Ureter (tissue), 1 donor: Measurements from ENCODE around the gene ERP44. TPM values are rescaled to one million over a fixed set of nuclear protein-coding genes. Genes with fewer than 3 reads are reported as not detected.

Experiments used
- DNase-seq: peaks from one replicate; pipeline ENCODE4 v3.0.0-alpha.2; 2020; ENCODE audit warnings: low spot score
- total RNA-seq: library from RNA; stranded (reverse); gene quantifications from one replicate; pipeline ENCODE4 v1.2.4, GENCODE V29; 2023
- donor health status: DM: yes; HTN: yes; CAD: no.

Gene ERP44
- total RNA-seq, 1 donor from 2014 or later: 21.4 TPM

DNA sequence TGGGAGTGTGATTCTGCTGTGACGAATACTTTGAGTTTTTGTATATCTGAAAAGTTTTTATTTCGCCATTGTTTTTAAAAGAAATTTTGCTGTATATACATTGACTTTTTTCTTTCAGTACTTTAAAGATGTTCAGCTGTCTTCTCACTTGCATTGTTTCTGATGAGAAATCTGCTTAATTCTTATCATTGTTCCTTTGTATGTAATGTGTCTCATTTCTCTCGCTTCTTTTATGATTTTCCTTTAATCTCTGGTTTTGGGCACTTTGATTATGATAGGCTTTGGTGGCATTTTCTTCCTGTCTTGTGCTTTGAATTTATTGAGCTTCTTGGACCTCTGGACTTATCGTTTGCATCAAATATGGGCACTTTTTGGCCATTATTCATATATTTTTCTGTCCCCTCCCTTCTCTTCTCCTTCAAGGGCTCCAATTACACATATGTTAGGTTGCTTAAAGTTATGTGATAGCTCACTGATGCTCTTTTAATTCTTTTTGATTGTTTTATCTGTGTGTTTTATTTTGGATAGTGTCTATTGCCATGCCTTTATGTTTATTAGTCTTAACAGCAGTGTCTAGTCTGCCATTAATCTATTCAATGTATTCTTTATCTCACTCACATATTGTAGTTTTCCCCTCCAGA, 161.7 kb downstream of the ERP44 start:
- no peak for DNase-seq

DNA sequence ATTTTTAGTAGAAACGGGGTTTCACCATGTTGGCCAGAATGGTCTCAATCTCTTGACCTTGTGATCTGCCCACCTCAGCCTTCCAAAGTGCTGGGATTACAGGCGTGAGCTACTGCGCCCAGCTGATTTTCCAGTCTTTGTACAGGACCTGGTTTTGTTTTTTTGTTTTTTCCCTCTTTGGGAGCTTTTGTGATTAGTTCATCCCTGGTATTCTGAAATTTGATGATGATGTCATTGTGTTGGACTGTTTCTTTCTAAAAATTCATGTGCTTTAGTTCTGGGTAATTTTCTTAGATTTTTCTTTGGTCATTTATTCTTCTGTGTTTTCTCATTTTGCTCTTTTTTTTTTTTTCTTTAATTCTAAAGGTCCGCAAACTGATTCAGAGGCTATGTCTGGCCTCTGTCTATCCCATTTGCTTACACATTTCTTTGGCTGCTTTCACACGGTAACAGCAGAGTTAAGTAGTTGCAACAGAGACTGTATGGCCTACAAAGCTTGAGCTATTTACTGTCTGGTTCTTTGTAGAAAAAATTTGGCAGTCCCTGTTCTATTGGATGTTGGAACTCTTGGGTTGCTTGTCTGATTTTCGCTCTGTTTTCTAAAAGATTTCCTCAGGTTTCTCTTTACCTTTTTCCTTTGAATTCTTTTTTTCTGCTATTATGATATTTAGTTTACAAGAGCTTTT, 167.5 kb downstream of the ERP44 start:
- DNase-seq: no peak

DNA sequence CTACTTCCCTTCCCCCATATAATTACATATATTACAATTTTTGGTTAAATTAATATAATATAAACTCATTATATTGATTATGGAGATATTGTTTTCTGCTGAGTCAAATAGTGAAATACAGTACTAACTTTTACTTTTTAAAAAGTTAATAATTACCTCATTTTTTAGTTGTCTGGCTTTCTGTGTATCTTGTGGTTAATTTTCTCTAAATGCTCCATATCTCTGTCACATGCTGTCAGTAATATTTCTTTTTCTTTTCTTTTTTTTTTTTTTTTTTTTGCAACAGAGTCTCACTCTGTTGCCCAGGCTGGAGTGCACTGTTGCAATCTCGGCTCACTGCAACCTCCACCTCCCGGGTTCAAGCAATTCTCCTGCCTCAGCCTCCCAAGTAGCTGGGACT, 169.1 kb downstream of the ERP44 start:
- no peak for DNase-seq

Other genes starting within 250 kb of the ERP44 start
- gene STX17, start 192.3 kb downstream of the ERP44 start, total RNA-seq: 54.0 TPM
- gene INVS, start 243 bp upstream of the ERP44 start, total RNA-seq: 24.1 TPM